Neural progenitor cell (in vitro differentiated cells): ENCODE results near the gene UBE2V1. TPM values are rescaled to one million over a fixed set of nuclear protein-coding genes. Genes with fewer than 3 reads are reported as not detected.
A peak's percentile ranks its signal among the peaks of the same experiment; 100 is the strongest.

ENCODE experiments used
- DNase-seq: peaks from one replicate; pipeline ENCODE4 v3.0.0-alpha.2; 2016; ENCODE audit warnings: low spot score
- H2AFZ ChIP-seq: fragments of 200-600 bp; sonication (generic); replicated peaks from 2 replicates; pipeline ENCODE4 v1.6.1; 2016; ENCODE audit warnings: antibody characterized with exemption
- H3F3A ChIP-seq: fragments of 200-600 bp; sonication (generic); 2 replicates; pipeline ENCODE4 v1.6.1; 2016; ENCODE audit warnings: antibody characterized with exemption, low read depth
- H3K27ac ChIP-seq: fragments of 200-600 bp; sonication (generic); 2 replicates; pipeline ENCODE4 v1.5.1; 2016; ENCODE audit warnings: mild to moderate bottlenecking
- H3K27me3 ChIP-seq: fragments of 200-600 bp; sonication (generic); 2 replicates; pipeline ENCODE4 v1.6.1; 2016; ENCODE audit warnings: mild to moderate bottlenecking, moderate library complexity
- H3K36me3 ChIP-seq: fragments of 200-600 bp; sonication (generic); 2 replicates; pipeline ENCODE4 v1.5.1; 2016
- H3K4me1 ChIP-seq: fragments of 200-600 bp; sonication (generic); 2 replicates; pipeline ENCODE4 v1.6.1; 2016; ENCODE audit warnings: mixed run types
- H3K4me2 ChIP-seq: fragments of 200-600 bp; sonication (generic); 2 replicates; pipeline ENCODE4 v1.6.1; 2016
- H3K4me3 ChIP-seq: fragments of 200-600 bp; sonication (generic); 2 replicates; pipeline ENCODE4 v1.5.1; 2016
- H3K79me2 ChIP-seq: fragments of 200-600 bp; sonication (generic); 2 replicates; pipeline ENCODE4 v1.6.1; 2016; ENCODE audit warnings: low read depth
- H3K9ac ChIP-seq: fragments of 200-600 bp; sonication (generic); 2 replicates; pipeline ENCODE4 v1.6.1; 2016
- H3K9me3 ChIP-seq: fragments of 200-600 bp; sonication (generic); 2 replicates; pipeline ENCODE4 v1.5.1; 2016; ENCODE audit warnings: low read depth
- H4K20me1 ChIP-seq: fragments of 200-600 bp; sonication (generic); 2 replicates; pipeline ENCODE4 v1.6.1; 2016; ENCODE audit warnings: low read depth
- H3K27ac Mint-ChIP-seq: 3 replicates; pipeline ENCODE4 v1.8.0; 2021; ENCODE audit warnings: mixed read lengths
- H3K27me3 Mint-ChIP-seq: 2 replicates; pipeline ENCODE4 v1.8.0; 2022; ENCODE audit warnings: low read depth, mild to moderate bottlenecking, inconsistent platforms, moderate library complexity, mixed read lengths; ENCODE audit not compliant: insufficient read depth
- H3K36me3 Mint-ChIP-seq: 3 replicates; pipeline ENCODE4 v1.8.0; 2021; ENCODE audit warnings: mixed read lengths
- H3K4me1 Mint-ChIP-seq: 3 replicates; pipeline ENCODE4 v1.8.0; 2021; ENCODE audit warnings: mixed read lengths
- H3K4me3 Mint-ChIP-seq: 3 replicates; pipeline ENCODE4 v1.8.0; 2021; ENCODE audit warnings: mild to moderate bottlenecking, moderate library complexity, mixed read lengths
- H3K9me3 Mint-ChIP-seq: 3 replicates; pipeline ENCODE4 v1.8.0; 2020; ENCODE audit warnings: mixed read lengths
- CTCF ChIP-seq: fragments of 200-600 bp; sonication (generic); IDR thresholded peaks from 2 replicates; pipeline ENCODE4 v1.5.1; 2017; ENCODE audit warnings: antibody characterized with exemption, mild to moderate bottlenecking
- EZH2 ChIP-seq: fragments of 200-600 bp; sonication (generic); IDR thresholded peaks from 2 replicates; pipeline ENCODE4 v1.6.1; 2017; ENCODE audit warnings: antibody characterized with exemption, mild to moderate bottlenecking, moderate library complexity
- EZH2phosphoT487 ChIP-seq: fragments of 200-600 bp; sonication (generic); IDR thresholded peaks from 2 replicates; pipeline ENCODE4 v1.6.1; 2017; ENCODE audit warnings: antibody characterized with exemption
- total RNA-seq: library from RNA; depleted of rRNA; stranded (reverse); fragments of >200 nt; gene quantifications from 2 replicates; pipeline ENCODE4 v1.2.3, GENCODE V29; 2015; ENCODE audit warnings: low replicate concordance

Gene UBE2V1
- total RNA-seq, 1 donor from 2014 or later: 143 TPM

- Histone ChIP-seq H3K4me3 (peak overlapping the region; percentile 93), H3K4me1 (peaks cover 24% of the 10 kb centered on the region), H4K20me1 (peaks cover 38% of the 10 kb centered on the region), H3K9ac (peak overlapping the region; percentile 97), H3F3A (peaks cover 27% of the 10 kb centered on the region), H3K4me2 (peak overlapping the region; percentile 94), H3K36me3 (no peaks in the 10 kb centered on the region), H2AFZ (peak overlapping the region; percentile 94), H3K27ac (peak overlapping the region; percentile 80), H3K9me3 (no peaks in the 10 kb centered on the region), H3K79me2 (peaks cover 67% of the 10 kb centered on the region), H3K27me3 (no peaks in the 10 kb centered on the region)
- peak overlapping the region; percentile 99 for H3K4me3 Mint-ChIP-seq
- H3K36me3 Mint-ChIP-seq: peaks cover 9% of the 10 kb centered on the region
- H3K27ac Mint-ChIP-seq: peak overlapping the region; percentile 97
- DNase-seq: no peak
- no peaks in the 10 kb centered on the region for H3K9me3 Mint-ChIP-seq
- H3K27me3 Mint-ChIP-seq: no peaks in the 10 kb centered on the region
- H3K4me1 Mint-ChIP-seq: peaks cover 56% of the 10 kb centered on the region
- TF ChIP-seq EZH2phosphoT487 (no peak), CTCF (no peak), EZH2 (no peak)
Measured at GRCh38 chr20:50113420-50114224, 672 bp upstream of the UBE2V1 start.

- Histone ChIP-seq H3K9ac (peak overlapping the region; percentile 97), H3K9me3 (no peaks in the 10 kb centered on the region), H3K27ac (no peak overlapping the region), H2AFZ (no peak overlapping the region), H3K4me2 (peak overlapping the region; percentile 94), H4K20me1 (peaks cover 55% of the 10 kb centered on the region), H3K4me1 (peaks cover 24% of the 10 kb centered on the region), H3K36me3 (no peaks in the 10 kb centered on the region), H3F3A (peaks cover 25% of the 10 kb centered on the region), H3K27me3 (no peaks in the 10 kb centered on the region), H3K4me3 (peak overlapping the region; percentile 93), H3K79me2 (peaks cover 84% of the 10 kb centered on the region)
- no peak for DNase-seq
- Mint-ChIP-seq H3K4me3 (peak overlapping the region; percentile 99), H3K36me3 (peaks cover 16% of the 10 kb centered on the region), H3K27me3 (no peaks in the 10 kb centered on the region), H3K4me1 (peaks cover 65% of the 10 kb centered on the region), H3K27ac (peak overlapping the region; percentile 29), H3K9me3 (no peaks in the 10 kb centered on the region)
- TF ChIP-seq CTCF: no peak
- TF ChIP-seq EZH2: no peak
- TF ChIP-seq EZH2phosphoT487: no peak
Measured at GRCh38 chr20:50111829-50112495, 988 bp downstream of the UBE2V1 start.

DNA sequence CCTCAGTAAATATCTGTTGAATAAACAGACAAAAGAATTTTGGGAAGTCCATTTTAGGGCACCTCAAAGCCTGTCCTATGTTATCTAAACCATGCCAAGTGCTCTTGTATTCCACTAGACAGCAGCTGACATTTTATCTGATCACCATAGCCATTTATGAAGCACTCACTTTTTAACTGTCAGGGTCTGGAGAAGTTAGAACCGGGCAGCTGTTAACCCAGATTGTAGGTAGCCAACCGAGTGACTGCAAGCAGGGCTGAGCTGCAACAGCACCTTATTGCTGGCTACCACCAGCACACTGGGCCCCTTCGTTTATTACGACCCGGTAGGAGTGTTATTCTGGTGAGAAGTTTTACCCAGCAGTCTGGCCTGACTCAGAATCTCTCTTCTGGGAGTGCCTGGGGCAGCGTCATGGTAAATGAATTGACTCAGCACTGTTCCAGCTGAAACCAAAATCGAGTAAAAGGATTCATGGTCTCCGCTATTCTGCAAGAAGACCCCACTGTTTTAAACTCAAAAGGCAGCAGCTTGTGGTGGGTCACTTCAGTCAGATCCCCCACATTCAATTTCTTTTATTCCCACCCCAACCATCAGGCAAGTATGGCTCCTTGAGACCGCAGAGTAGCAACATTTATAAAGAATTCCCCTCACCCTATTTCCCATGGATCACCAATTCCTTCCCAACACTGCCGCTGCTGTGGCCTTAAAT is 1.7 kb downstream of the UBE2V1 start:
- Histone ChIP-seq H3K9me3 (no peaks in the 10 kb centered on the region), H3K79me2 (peaks cover 91% of the 10 kb centered on the region), H3K27ac (no peak overlapping the region), H3K4me3 (peak overlapping the region; percentile 93), H3F3A (peaks cover 21% of the 10 kb centered on the region), H3K36me3 (no peaks in the 10 kb centered on the region), H3K9ac (peak overlapping the region; percentile 97), H3K4me2 (peak overlapping the region; percentile 94), H3K27me3 (no peaks in the 10 kb centered on the region), H3K4me1 (peaks cover 24% of the 10 kb centered on the region), H4K20me1 (peaks cover 62% of the 10 kb centered on the region), H2AFZ (no peak overlapping the region)
- H3K36me3 Mint-ChIP-seq: peaks cover 16% of the 10 kb centered on the region
- no peaks in the 10 kb centered on the region for H3K27me3 Mint-ChIP-seq
- no peaks in the 10 kb centered on the region for H3K9me3 Mint-ChIP-seq
- no peak for DNase-seq
- peak overlapping the region; percentile 25 for H3K27ac Mint-ChIP-seq
- TF ChIP-seq EZH2phosphoT487 (no peak), CTCF (no peak), EZH2 (no peak)
- H3K4me3 Mint-ChIP-seq: peak overlapping the region; percentile 99
- peaks cover 64% of the 10 kb centered on the region for H3K4me1 Mint-ChIP-seq
